Progenitor cell of endocrine pancreas (in vitro differentiated cells): Measurements from ENCODE around the gene TMEM269. TPM values are rescaled to one million over a fixed set of nuclear protein-coding genes. Genes with fewer than 3 reads are reported as not detected.
A peak's percentile ranks its signal among the peaks of the same experiment; 100 is the strongest.

Experiments used
- DNase-seq: peaks from one replicate; pipeline ENCODE4 v3.0.0; 2021; ENCODE audit warnings: low spot score; ENCODE audit not compliant: unreplicated experiment
- H3K27ac Mint-ChIP-seq: 2 replicates; pipeline ENCODE4 v1.8.0; 2021; ENCODE audit warnings: mild to moderate bottlenecking, moderate library complexity, mixed read lengths
- H3K27me3 Mint-ChIP-seq: 2 replicates; pipeline ENCODE4 v1.8.0; 2021; ENCODE audit warnings: mixed read lengths
- H3K36me3 Mint-ChIP-seq: 2 replicates; pipeline ENCODE4 v1.8.0; 2022; ENCODE audit warnings: mixed read lengths; ENCODE audit not compliant: insufficient read depth
- H3K4me1 Mint-ChIP-seq: 2 replicates; pipeline ENCODE4 v1.8.0; 2021; ENCODE audit warnings: low read depth, mixed read lengths
- H3K4me3 Mint-ChIP-seq: 2 replicates; pipeline ENCODE4 v1.8.0; 2021; ENCODE audit warnings: low read depth, mild to moderate bottlenecking, moderate library complexity, mixed read lengths
- H3K9me3 Mint-ChIP-seq: 2 replicates; pipeline ENCODE4 v1.8.0; 2021; ENCODE audit warnings: low read depth, mixed read lengths
- CTCF ChIP-seq: fragments of 200-600 bp; sonication (generic); IDR thresholded peaks from one replicate; pipeline ENCODE4 v1.5.0; 2021; ENCODE audit warnings: antibody characterized with exemption, mild to moderate bottlenecking; ENCODE audit not compliant: unreplicated experiment
- total RNA-seq: library from RNA; stranded (reverse); gene quantifications from 2 replicates; pipeline ENCODE4 v1.2.1, GENCODE V29; 2021

Gene TMEM269
- total RNA-seq, 1 donor from 2014 or later = 0.48 TPM

GRCh38 chr1:42845193-42845592, 60.4 kb downstream of the TMEM269 start:
- DNase-seq = no peak
- no peak for TF ChIP-seq CTCF
- peaks cover 13% of the 10 kb centered on the region for H3K4me1 Mint-ChIP-seq
- no peak overlapping the region for H3K27ac Mint-ChIP-seq
- no peak overlapping the region for H3K4me3 Mint-ChIP-seq
- H3K9me3 Mint-ChIP-seq = peaks cover 5% of the 10 kb centered on the region
- H3K27me3 Mint-ChIP-seq = no peaks in the 10 kb centered on the region
- peaks cover 12% of the 10 kb centered on the region for H3K36me3 Mint-ChIP-seq

- DNase-seq = no peak
- H3K4me1 Mint-ChIP-seq = peaks cover 13% of the 10 kb centered on the region
Measured at GRCh38 chr1:42845866-42846256, 61.1 kb downstream of the TMEM269 start.

GRCh38 chr1:42846257-42847110, 61.7 kb downstream of the TMEM269 start, which contains the start of gene ZNF691:
Gene ZNF691 (plus strand): TSS chr1:42846613. CDS start chr1:42849659, 3,046 bp downstream.
- Mint-ChIP-seq H3K4me1 (peaks cover 13% of the 10 kb centered on the region), H3K9me3 (peaks cover 13% of the 10 kb centered on the region), H3K27ac (peak within 1 kb of the TSS; percentile 95), H3K4me3 (peak within 1 kb of the TSS; percentile 94), H3K36me3 (peaks cover 25% of the 10 kb centered on the region), H3K27me3 (no peaks in the 10 kb centered on the region)
- peak; percentile 79 for DNase-seq
- peak; percentile 49 for TF ChIP-seq CTCF

More at GRCh38 chr1:42845866-42846256, 61.1 kb downstream of the TMEM269 start:
- H3K36me3 Mint-ChIP-seq = peaks cover 18% of the 10 kb centered on the region
- TF ChIP-seq CTCF = no peak
- H3K27me3 Mint-ChIP-seq = no peaks in the 10 kb centered on the region
- H3K4me3 Mint-ChIP-seq = peak overlapping the region; percentile 94
- H3K9me3 Mint-ChIP-seq = peaks cover 8% of the 10 kb centered on the region
- peak overlapping the region; percentile 79 for H3K27ac Mint-ChIP-seq

- no peaks in the 10 kb centered on the region for H3K27me3 Mint-ChIP-seq
- no peak for DNase-seq
- peak overlapping the region; percentile 95 for H3K27ac Mint-ChIP-seq
- H3K9me3 Mint-ChIP-seq = peaks cover 13% of the 10 kb centered on the region
- peaks cover 13% of the 10 kb centered on the region for H3K4me1 Mint-ChIP-seq
- peak overlapping the region; percentile 94 for H3K4me3 Mint-ChIP-seq
- TF ChIP-seq CTCF = no peak
- peaks cover 29% of the 10 kb centered on the region for H3K36me3 Mint-ChIP-seq
Measured at GRCh38 chr1:42847111-42847595, 62.4 kb downstream of the TMEM269 start.

- H3K9me3 Mint-ChIP-seq = peaks cover 13% of the 10 kb centered on the region
- H3K4me1 Mint-ChIP-seq = peaks cover 13% of the 10 kb centered on the region
- no peak for DNase-seq
- peaks cover 34% of the 10 kb centered on the region for H3K36me3 Mint-ChIP-seq
- H3K27me3 Mint-ChIP-seq = no peaks in the 10 kb centered on the region
- H3K4me3 Mint-ChIP-seq = peak overlapping the region; percentile 94
- peak overlapping the region; percentile 65 for H3K27ac Mint-ChIP-seq
- TF ChIP-seq CTCF = no peak
Measured at GRCh38 chr1:42847721-42848460, 63.1 kb downstream of the TMEM269 start.
